Measurements from ENCODE around the gene HPS6.
"Not testable (repeated sequence)": the region's sequence is repeated elsewhere in the genome, so short reads cannot be mapped to it uniquely, and the experiment has no call there.

HPS6 gene

GRCh38 chr10:102064868-102065560, at the start of gene HPS6:
HPS6 (plus strand) TSS chr10:102065349; CDS start chr10:102065475, 126 bp downstream.
- in situ Hi-C loops (cut with MboI; ENCODE audit: low sequenced_read_pairs) = no loop called here

GRCh38 chr10:102016416-102016815, 48.7 kb upstream of the HPS6 start:
- in situ Hi-C loops (cut with MboI; ENCODE audit: low sequenced_read_pairs) = loop anchor here (25.0 kb wide), 1 partner anchor 179 kb away; the partner anchor contains the start of gene KCNIP2

- in situ Hi-C loops (cut with MboI; ENCODE audit: low sequenced_read_pairs) = loop anchor here (25.0 kb wide), 1 partner anchor 180 kb away; the partner anchor contains the start of gene KCNIP2
Observed at GRCh38 chr10:102017295-102017694, 47.9 kb upstream of the HPS6 start.

GRCh38 chr10:102020938-102021337, 44.2 kb upstream of the HPS6 start:
- in situ Hi-C loops (cut with MboI; ENCODE audit: low sequenced_read_pairs) = loop anchor here (25.0 kb wide), 1 partner anchor 184 kb away; the partner anchor contains the start of gene KCNIP2

- in situ Hi-C loops (cut with MboI; ENCODE audit: low sequenced_read_pairs) = loop anchor here (25.0 kb wide), 1 partner anchor 187 kb away; the partner anchor contains the start of gene KCNIP2
Observed at GRCh38 chr10:102024799-102025198, 40.4 kb upstream of the HPS6 start.

- in situ Hi-C loops (cut with MboI; ENCODE audit: low sequenced_read_pairs) = no loop called here
Observed at GRCh38 chr10:102027261-102027660, 37.9 kb upstream of the HPS6 start.

- in situ Hi-C loops (cut with MboI; ENCODE audit: low sequenced_read_pairs) = no loop called here
Observed at GRCh38 chr10:102033787-102034186, 31.4 kb upstream of the HPS6 start.

- in situ Hi-C loops (cut with MboI; ENCODE audit: low sequenced_read_pairs) = not testable (repeated sequence)
Observed at GRCh38 chr10:102035807-102036206, 29.3 kb upstream of the HPS6 start.

- in situ Hi-C loops (cut with MboI; ENCODE audit: low sequenced_read_pairs) = no loop called here
Observed at GRCh38 chr10:102038410-102038809, 26.7 kb upstream of the HPS6 start.

- in situ Hi-C loops (cut with MboI; ENCODE audit: low sequenced_read_pairs) = no loop called here
Observed at GRCh38 chr10:102040305-102041050, 24.7 kb upstream of the HPS6 start.

GRCh38 chr10:102045292-102045691, 19.9 kb upstream of the HPS6 start:
- in situ Hi-C loops (cut with MboI; ENCODE audit: low sequenced_read_pairs) = no loop called here

- in situ Hi-C loops (cut with MboI; ENCODE audit: low sequenced_read_pairs) = no loop called here
Observed at GRCh38 chr10:102046095-102046494, 19.1 kb upstream of the HPS6 start.

GRCh38 chr10:102054881-102055646, 10.1 kb upstream of the HPS6 start:
- in situ Hi-C loops (cut with MboI; ENCODE audit: low sequenced_read_pairs) = not testable (repeated sequence)

- in situ Hi-C loops (cut with MboI; ENCODE audit: low sequenced_read_pairs) = no loop called here
Observed at GRCh38 chr10:102055647-102056419, 9.3 kb upstream of the HPS6 start, which contains the start of gene ARMH3. ARMH3 (minus strand) TSS chr10:102056173; CDS start chr10:102040114, 16,059 bp downstream.

GRCh38 chr10:102059987-102060386, 5.2 kb upstream of the HPS6 start:
- in situ Hi-C loops (cut with MboI; ENCODE audit: low sequenced_read_pairs) = no loop called here

GRCh38 chr10:102064503-102064867, 664 bp upstream of the HPS6 start:
- in situ Hi-C loops (cut with MboI; ENCODE audit: low sequenced_read_pairs) = no loop called here

- in situ Hi-C loops (cut with MboI; ENCODE audit: low sequenced_read_pairs) = no loop called here
Observed at GRCh38 chr10:102065561-102066398, 631 bp downstream of the HPS6 start.

- in situ Hi-C loops (cut with MboI; ENCODE audit: low sequenced_read_pairs) = no loop called here
Observed at GRCh38 chr10:102066399-102067088, 1.4 kb downstream of the HPS6 start.
